GM12878 (cell line): ENCODE measurements around the gene STPG4. TPM values are rescaled to one million over a fixed set of nuclear protein-coding genes. Genes with fewer than 3 reads are reported as not detected.

Source experiments
- ATAC-seq: fragments of 200-7000 bp; cut with Tn5 transposase; 3 replicates; pipeline ENCODE4 v1.9.1; 2020; ENCODE audit warnings: mild to moderate bottlenecking, moderate library complexity
- BruUV-seq: library from RNA; stranded (reverse); fragments of 400-500 nt; replicated peaks from 2 replicates; lab custom pipeline; 2021; lab: Mats Ljungman, UMichigan
- CTCF ChIA-PET: fragments of 300-600 bp; sonication (Branson Sonifier 250); formaldehyde crosslinking; extraction: SDS; loops from one replicate; lab custom pipeline; 2021; ENCODE audit warnings: inconsistent platforms; lab: Yijun Ruan, JAX
- POLR2A ChIA-PET: fragments of 350-600 bp; formaldehyde crosslinking; extraction: SDS; loops from one replicate; lab custom pipeline; 2021; ENCODE audit warnings: inconsistent platforms; lab: Charles Lee
- RAD21 ChIA-PET: fragments of 300-600 bp; sonication (Branson Sonifier 250); formaldehyde crosslinking; loops from one replicate; lab custom pipeline; 2023; ENCODE audit warnings: antibody characterized with exemption; ENCODE audit not compliant: unreplicated experiment; lab: Charles Lee
- SMC1A ChIA-PET: fragments of 300-600 bp; sonication (Branson Sonifier 250); formaldehyde crosslinking; loops from one replicate; lab custom pipeline; 2023; ENCODE audit not compliant: unreplicated experiment, uncharacterized antibody; lab: Charles Lee
- DNase-seq: peaks from one replicate; pipeline ENCODE4 v3.0.0-alpha.2; 2011; ENCODE audit warnings: low read depth, low spot score
- FAIRE-seq: peaks from 3 replicates; lab custom pipeline; 2011; peaks lifted over from hg19 to GRCh38; lab: Jason Lieb, UNC
- H2AFZ ChIP-seq: 2 replicates; pipeline ENCODE4 v1.6.0; 2011; ENCODE audit warnings: low read depth, low read length, control low read depth; ENCODE audit not compliant: control insufficient read depth
- H3K27ac ChIP-seq: 2 replicates; pipeline ENCODE4 v1.5.1; 2011; ENCODE audit warnings: control low read depth; ENCODE audit not compliant: control insufficient read depth, insufficient read depth
- H3K27me3 ChIP-seq, 2 experiments: replicated peaks in 1 of 2; 2 replicates each; pipeline versions ENCODE4 v1.6.0 to v1.6.1; 2011; ENCODE audit warnings: low read length in 1 of 2; ENCODE audit not compliant: control insufficient read depth in 2 of 2, insufficient read depth in 2 of 2
- H3K36me3 ChIP-seq, 2 experiments: 2 replicates each; pipeline ENCODE4 v1.5.1; 2011; ENCODE audit warnings: low read length in 1 of 2; ENCODE audit not compliant: control insufficient read depth in 2 of 2, insufficient read depth in 2 of 2
- H3K4me1 ChIP-seq: 2 replicates; pipeline ENCODE4 v1.6.1; 2011; ENCODE audit warnings: mild to moderate bottlenecking, low read length, moderate library complexity, mixed read lengths; ENCODE audit not compliant: control insufficient read depth, insufficient read depth
- H3K4me2 ChIP-seq: 2 replicates; pipeline ENCODE4 v1.6.0; 2011; ENCODE audit warnings: control low read depth; ENCODE audit not compliant: control insufficient read depth, insufficient read depth
- H3K4me3 ChIP-seq: fragments of 200-600 bp; sonication (generic); 2 replicates; pipeline ENCODE4 v1.5.1; 2016
- H3K79me2 ChIP-seq: 2 replicates; pipeline ENCODE4 v1.6.0; 2011; ENCODE audit warnings: low read length; ENCODE audit not compliant: control insufficient read depth, insufficient read depth
- H3K9ac ChIP-seq: 2 replicates; pipeline ENCODE4 v1.8.0; 2011; ENCODE audit warnings: low read length, control low read depth, mixed read lengths; ENCODE audit not compliant: control insufficient read depth, insufficient read depth
- H3K9me3 ChIP-seq: replicated peaks from 3 replicates; pipeline ENCODE4 v1.5.1; 2011; ENCODE audit warnings: mild to moderate bottlenecking, low read length; ENCODE audit not compliant: control insufficient read depth, insufficient read depth
- H4K20me1 ChIP-seq: 2 replicates; pipeline ENCODE4 v1.6.0; 2011; ENCODE audit not compliant: control insufficient read depth, insufficient read depth
- ATF2 ChIP-seq: IDR thresholded peaks from 2 replicates; pipeline ENCODE4 v1.6.1; 2012; ENCODE audit warnings: low read length, inconsistent platforms
- EZH2 ChIP-seq: IDR thresholded peaks from 2 replicates; pipeline ENCODE4 v1.6.1; 2012; ENCODE audit warnings: low read depth, mild to moderate bottlenecking, control low read depth, inconsistent platforms, low read length, borderline replicate concordance; ENCODE audit not compliant: control insufficient read depth
- IKZF2 ChIP-seq, 2 experiments: fragments of 450-650 bp; IDR thresholded peaks; 2 replicates each; pipeline ENCODE4 v1.6.1; 2017; ENCODE audit warnings: mild to moderate bottlenecking in 2 of 2, moderate library complexity in 2 of 2
- JUND ChIP-seq: IDR thresholded peaks from 2 replicates; pipeline ENCODE4 v1.6.1; 2012; ENCODE audit warnings: low read depth, mild to moderate bottlenecking, low read length, improper control_type of control experiment, moderate library complexity
- NBN ChIP-seq: fragments of 450-650 bp; IDR thresholded peaks from 2 replicates; pipeline ENCODE4 v1.6.1; 2016
- RAD51 ChIP-seq: fragments of 450-650 bp; IDR thresholded peaks from 2 replicates; pipeline ENCODE4 v1.6.1; 2016; ENCODE audit warnings: moderate library complexity, mild to moderate bottlenecking, inconsistent platforms
- SMC3 ChIP-seq: IDR thresholded peaks from 2 replicates; pipeline ENCODE4 v1.6.1; 2011; ENCODE audit warnings: low read length, improper control_type of control experiment, borderline replicate concordance
- TCF7 ChIP-seq: IDR thresholded peaks from 2 replicates; pipeline ENCODE4 v1.6.1; 2014; ENCODE audit warnings: antibody characterized with exemption, borderline replicate concordance
- USF2 ChIP-seq: IDR thresholded peaks from 2 replicates; pipeline ENCODE4 v1.6.1; 2011; ENCODE audit warnings: low read depth, low read length, improper control_type of control experiment, borderline replicate concordance
- WRNIP1 ChIP-seq: IDR thresholded peaks from 2 replicates; pipeline ENCODE4 v1.6.1; 2011; ENCODE audit warnings: low read depth, low read length, improper control_type of control experiment, borderline replicate concordance
- ZBTB11 ChIP-seq: fragments of 450-650 bp; formaldehyde crosslinking; IDR thresholded peaks from 2 replicates; pipeline ENCODE4 v1.5.0; 2022; ENCODE audit warnings: mild to moderate bottlenecking, missing genetic modification characterization
- ZBTB4 ChIP-seq: fragments of 450-650 bp; formaldehyde crosslinking; IDR thresholded peaks from 2 replicates; pipeline ENCODE4 v1.4.0; 2022; ENCODE audit warnings: mild to moderate bottlenecking, moderate library complexity
- WGBS: methylation state at CpG from one replicate; pipeline ENCODE4 v1.1.6; 2016; ENCODE audit warnings: low lambda C conversion rate; ENCODE audit not compliant: insufficient replicate concordance, insufficient coverage; ENCODE audit errors: missing lambda C conversion rate; 5-methylcytosine and 5-hydroxymethylcytosine counted together
- in situ Hi-C: fragments of 300-500 bp; cut with MboI; formaldehyde crosslinking; loops from 9 replicates; pipeline ENCODE4 v1.14.3; 2018; ENCODE audit warnings: mixed read lengths
- intact Hi-C: fragments of 100-400 bp; cut with micrococcal nuclease; formaldehyde crosslinking; loops from one replicate; pipeline ENCODE4 v1.14.2; 2022; ENCODE audit not compliant: unreplicated experiment
- polyA plus RNA-seq, 11 experiments: library from polyadenylated mRNA; depleted of rRNA in 4 of 11; unstranded in 6 of 11; stranded (reverse) in 5 of 11; fragments of >200 nt; fragmentation: Nextera tagmentation in 4 of 11; fragmentation: Illumina TruSeq in 1 of 11; extraction: Ambion mirVana in 4 of 11; extraction: Trizol in 1 of 11; gene quantifications; 1 replicate in 1 of 11; 2 replicates in 10 of 11; pipeline versions ENCODE4 v1.2.1 to v1.2.3, GENCODE V29; 2011 to 2016; ENCODE audit warnings: inconsistent platforms in 2 of 11, missing spikeins in 2 of 11, low read depth in 1 of 11
- total RNA-seq, 4 experiments: library from RNA; depleted of rRNA in 3 of 4; stranded (reverse); fragments of >200 nt in 3 of 4; fragmentation: Illumina TruSeq in 1 of 4; extraction: Trizol in 1 of 4; gene quantifications; 2 replicates each; pipeline versions ENCODE4 v1.2.1 to v1.2.3, GENCODE V29; 2013 to 2021

STPG4 gene
- total and polyA plus RNA-seq, 10 of the 15 experiments (the other 5 are each of a cell fraction or from before 2014, with no cell fraction given): 0.10 to 0.29 (median 0.19) TPM; not detected in 3

- TF ChIP-seq ZBTB11 (CRISPR knock-in tag) (no peak), TCF7 (no peak), RAD51 (no peak), IKZF2 (IDR thresholded peaks at IDR 0.05) (no peak), WRNIP1 (no peak)
These were observed 20.6 kb downstream of the STPG4 start (continued) for GRCh38 chr2:47134386-47135090.

GRCh38 chr2:47133046-47133445 is 22.1 kb downstream of the STPG4 start:
- FAIRE-seq (no peak), ATAC-seq (no peak), DNase-seq (no peak)
- in situ Hi-C loops: no loop called here
- Histone ChIP-seq H4K20me1 (no peaks in the 10 kb centered on the region), H3K27me3 (no peaks in the 10 kb centered on the region), H3K4me1 (no peaks in the 10 kb centered on the region), H3K9me3 (no peaks in the 10 kb centered on the region), H3K36me3 (no peaks in the 10 kb centered on the region), H3K27ac (no peak overlapping the region), H3K9ac (no peak overlapping the region), H2AFZ (no peak overlapping the region), H3K4me3 (no peak overlapping the region), H3K4me2 (no peak overlapping the region), H3K79me2 (no peaks in the 10 kb centered on the region)
- CTCF ChIA-PET: interaction anchor here (1.1 kb wide), 1 partner anchor 190 kb away, joined by 4 read pairs; no protein-coding TSS in a partner anchor
- POLR2A ChIA-PET: no interaction called here
- SMC1A ChIA-PET: no interaction called here
- intact Hi-C loops: no loop called here
- no TSS peak for BruUV-seq
- RAD21 ChIA-PET: no interaction called here
- 98% methylated on average over 4 of the region's 4 CpGs for WGBS
- TF ChIP-seq NBN: no peak
- no peak for TF ChIP-seq ATF2
- no peak for TF ChIP-seq EZH2
- TF ChIP-seq USF2: no peak
- TF ChIP-seq ZBTB4: no peak
- TF ChIP-seq SMC3: no peak
- no peak for TF ChIP-seq JUND
